ENCODE data around the gene IL18RAP. TPM values are rescaled to one million over a fixed set of nuclear protein-coding genes. Genes with fewer than 3 reads are reported as not detected.

IL18RAP gene
- total and polyA plus RNA-seq, 2 experiments from 2014 or later: 0.40 TPM; not detected in 1

GRCh38 chr2:102418421-102418961, 4.5 kb upstream of the IL18RAP start:
- H4K20me1 ChIP-seq (ENCODE audit: insufficient read depth, poor library complexity, severe bottlenecking): no peaks in the 10 kb centered on the region
- TF ChIP-seq CTCF (IDR thresholded peaks at IDR 0.05; ENCODE audit: poor library complexity) (no peak), EZH2 (IDR thresholded peaks at IDR 0.05; ENCODE audit: borderline replicate concordance) (no peak), EZH2phosphoT487 (IDR thresholded peaks at IDR 0.05; ENCODE audit: low read depth, severe bottlenecking, unreplicated experiment) (no peak)
- no peaks in the 10 kb centered on the region for H3K9me2 ChIP-seq (replicated peaks; ENCODE audit: insufficient read depth)
- H3K79me2 ChIP-seq: no peaks in the 10 kb centered on the region
- peaks cover 13% of the 10 kb centered on the region for H3K27me3 ChIP-seq
- no peaks in the 10 kb centered on the region for H3K9me3 ChIP-seq (ENCODE audit: low read depth)
- H3K4me1 ChIP-seq (ENCODE audit: insufficient read depth): no peaks in the 10 kb centered on the region
- no peaks in the 10 kb centered on the region for H3K36me3 ChIP-seq (replicated peaks; ENCODE audit: insufficient read depth, low read depth)
- no peak overlapping the region for H3K4me2 ChIP-seq
- 58% methylated on average over 2 of the region's 2 CpGs for WGBS (ENCODE audit: low lambda C conversion rate, missing lambda C conversion rate)
- no peak overlapping the region for H3K27ac ChIP-seq
- DNase-seq (ENCODE audit: low spot score): no peak
- H2AFZ ChIP-seq: no peak overlapping the region
- no peak overlapping the region for H3K4me3 ChIP-seq

- no peaks in the 10 kb centered on the region for H4K20me1 ChIP-seq (ENCODE audit: insufficient read depth, poor library complexity, severe bottlenecking)
These were observed 2.7 kb upstream of the IL18RAP start for GRCh38 chr2:102420290-102420689.

GRCh38 chr2:102421890-102422759, 835 bp upstream of the IL18RAP start:
- TF ChIP-seq EZH2phosphoT487 (IDR thresholded peaks at IDR 0.05; ENCODE audit: low read depth, severe bottlenecking, unreplicated experiment) (no peak), EZH2 (IDR thresholded peaks at IDR 0.05; ENCODE audit: borderline replicate concordance) (no peak), CTCF (IDR thresholded peaks at IDR 0.05; ENCODE audit: poor library complexity) (no peak)
- Histone ChIP-seq H3K4me1 (ENCODE audit: insufficient read depth) (no peaks in the 10 kb centered on the region), H3K27me3 (peaks cover 13% of the 10 kb centered on the region), H3K4me3 (no peak overlapping the region), H3K36me3 (replicated peaks; ENCODE audit: insufficient read depth, low read depth) (no peaks in the 10 kb centered on the region), H3K4me2 (no peak overlapping the region), H2AFZ (no peak overlapping the region), H3K79me2 (no peaks in the 10 kb centered on the region), H3K27ac (no peak overlapping the region), H4K20me1 (ENCODE audit: insufficient read depth, poor library complexity, severe bottlenecking) (no peaks in the 10 kb centered on the region), H3K9me2 (replicated peaks; ENCODE audit: insufficient read depth) (no peaks in the 10 kb centered on the region), H3K9me3 (ENCODE audit: low read depth) (no peaks in the 10 kb centered on the region)
- no peak for DNase-seq (ENCODE audit: low spot score)
- 83% methylated on average over 5 of the region's 5 CpGs for WGBS (ENCODE audit: low lambda C conversion rate, missing lambda C conversion rate)

More at GRCh38 chr2:102420290-102420689, 2.7 kb upstream of the IL18RAP start:
- Histone ChIP-seq H3K4me2 (no peak overlapping the region), H3K9me3 (ENCODE audit: low read depth) (no peaks in the 10 kb centered on the region), H3K27ac (no peak overlapping the region), H3K4me3 (no peak overlapping the region), H2AFZ (no peak overlapping the region), H3K79me2 (no peaks in the 10 kb centered on the region), H3K36me3 (replicated peaks; ENCODE audit: insufficient read depth, low read depth) (no peaks in the 10 kb centered on the region), H3K4me1 (ENCODE audit: insufficient read depth) (no peaks in the 10 kb centered on the region), H3K27me3 (peaks cover 13% of the 10 kb centered on the region), H3K9me2 (replicated peaks; ENCODE audit: insufficient read depth) (no peaks in the 10 kb centered on the region)
- no peak for TF ChIP-seq EZH2 (IDR thresholded peaks at IDR 0.05; ENCODE audit: borderline replicate concordance)
- no peak for DNase-seq (ENCODE audit: low spot score)
- 87% methylated on average over 4 of the region's 4 CpGs for WGBS (ENCODE audit: low lambda C conversion rate, missing lambda C conversion rate)

GRCh38 chr2:102423368-102423767, 408 bp downstream of the IL18RAP start:
- no peaks in the 10 kb centered on the region for H3K79me2 ChIP-seq
- H2AFZ ChIP-seq: no peak overlapping the region
- WGBS (ENCODE audit: low lambda C conversion rate, missing lambda C conversion rate): 77% methylated on average over 2 of the region's 2 CpGs
- no peaks in the 10 kb centered on the region for H4K20me1 ChIP-seq (ENCODE audit: insufficient read depth, poor library complexity, severe bottlenecking)
- H3K9me3 ChIP-seq (ENCODE audit: low read depth): no peaks in the 10 kb centered on the region
- no peak overlapping the region for H3K4me3 ChIP-seq
- H3K36me3 ChIP-seq (replicated peaks; ENCODE audit: insufficient read depth, low read depth): no peaks in the 10 kb centered on the region
- H3K27me3 ChIP-seq: peaks cover 13% of the 10 kb centered on the region
- no peaks in the 10 kb centered on the region for H3K9me2 ChIP-seq (replicated peaks; ENCODE audit: insufficient read depth)
- no peak for DNase-seq (ENCODE audit: low spot score)
- no peaks in the 10 kb centered on the region for H3K4me1 ChIP-seq (ENCODE audit: insufficient read depth)
- H3K27ac ChIP-seq: no peak overlapping the region
- TF ChIP-seq CTCF (IDR thresholded peaks at IDR 0.05; ENCODE audit: poor library complexity) (no peak), EZH2phosphoT487 (IDR thresholded peaks at IDR 0.05; ENCODE audit: low read depth, severe bottlenecking, unreplicated experiment) (no peak), EZH2 (IDR thresholded peaks at IDR 0.05; ENCODE audit: borderline replicate concordance) (no peak)
- no peak overlapping the region for H3K4me2 ChIP-seq
